HL-60 (cell line): ENCODE measurements around the gene EPHX1.
"Not testable (repeated sequence)": the region's sequence is repeated elsewhere in the genome, so short reads cannot be mapped to it uniquely, and the experiment has no call there.

ENCODE experiments used
- DNase-seq, 2 experiments: peaks; one replicate each; pipeline ENCODE4 v3.0.0-alpha.2; 2010 to 2020; ENCODE audit warnings: low read depth in 1 of 2, low spot score in 1 of 2
- H3K27ac ChIP-seq: fragments of 250-450 bp; sonication (Bioruptor Pico); replicated peaks from 2 replicates; pipeline ENCODE4 v1.5.1; 2020; ENCODE audit warnings: mild to moderate bottlenecking, moderate library complexity
- H3K27me3 ChIP-seq: fragments of 250-450 bp; sonication (Bioruptor Pico); 2 replicates; pipeline ENCODE4 v1.5.1; 2021; ENCODE audit warnings: mild to moderate bottlenecking, moderate library complexity; ENCODE audit not compliant: insufficient read depth, poor library complexity, severe bottlenecking
- H3K4me3 ChIP-seq: replicated peaks from 2 replicates; pipeline ENCODE4 v1.5.1; 2011; ENCODE audit warnings: mild to moderate bottlenecking, control low read depth, low read length; ENCODE audit not compliant: insufficient read depth
- GABPA ChIP-seq: IDR thresholded peaks from 2 replicates; pipeline ENCODE4 v1.6.1; 2012; ENCODE audit warnings: low read depth
- POLR2AphosphoS5 ChIP-seq: IDR thresholded peaks from 2 replicates; pipeline ENCODE4 v1.6.1; 2012; ENCODE audit warnings: low read depth
- REST ChIP-seq: IDR thresholded peaks from 2 replicates; pipeline ENCODE4 v1.6.1; 2012; ENCODE audit warnings: low read depth; ENCODE audit not compliant: insufficient replicate concordance
- SPI1 ChIP-seq: IDR thresholded peaks from 2 replicates; pipeline ENCODE4 v1.6.1; 2012; ENCODE audit warnings: low read depth, mild to moderate bottlenecking, borderline replicate concordance
- long read RNA-seq: library from polyadenylated mRNA; unstranded; transcript quantifications from one replicate; pipeline ENCODE4 v2.0.0, GENCODE V29; 2020
- TF ChIP-seq, protein P1 (sequence below): IDR thresholded peaks from one replicate; pipeline ENCODE4 v1.5.1; 2011; ENCODE audit warnings: low read length, control low read depth, inconsistent platforms; ENCODE audit not compliant: insufficient read depth

Gene EPHX1
- long read RNA-seq, partial matches to known transcripts, result 0 of 4 reads
- long read RNA-seq, other reads (novel, unspliced or antisense), result 4 of 4 reads

GRCh38 chr1:225809842-225810578 is at the start of gene EPHX1:
TSS of gene EPHX1 (plus strand) at chr1:225810124. CDS start at chr1:225828730, 18,606 bp downstream.
- peak in 1 of 2 experiments; percentile 87 for DNase-seq
- H3K27me3 ChIP-seq, result no peaks in the 10 kb centered on the region
- TF ChIP-seq POLR2AphosphoS5 (no peak), SPI1 (no peak), GABPA (no peak), REST (no peak)
- TF ChIP-seq, protein P1, sequence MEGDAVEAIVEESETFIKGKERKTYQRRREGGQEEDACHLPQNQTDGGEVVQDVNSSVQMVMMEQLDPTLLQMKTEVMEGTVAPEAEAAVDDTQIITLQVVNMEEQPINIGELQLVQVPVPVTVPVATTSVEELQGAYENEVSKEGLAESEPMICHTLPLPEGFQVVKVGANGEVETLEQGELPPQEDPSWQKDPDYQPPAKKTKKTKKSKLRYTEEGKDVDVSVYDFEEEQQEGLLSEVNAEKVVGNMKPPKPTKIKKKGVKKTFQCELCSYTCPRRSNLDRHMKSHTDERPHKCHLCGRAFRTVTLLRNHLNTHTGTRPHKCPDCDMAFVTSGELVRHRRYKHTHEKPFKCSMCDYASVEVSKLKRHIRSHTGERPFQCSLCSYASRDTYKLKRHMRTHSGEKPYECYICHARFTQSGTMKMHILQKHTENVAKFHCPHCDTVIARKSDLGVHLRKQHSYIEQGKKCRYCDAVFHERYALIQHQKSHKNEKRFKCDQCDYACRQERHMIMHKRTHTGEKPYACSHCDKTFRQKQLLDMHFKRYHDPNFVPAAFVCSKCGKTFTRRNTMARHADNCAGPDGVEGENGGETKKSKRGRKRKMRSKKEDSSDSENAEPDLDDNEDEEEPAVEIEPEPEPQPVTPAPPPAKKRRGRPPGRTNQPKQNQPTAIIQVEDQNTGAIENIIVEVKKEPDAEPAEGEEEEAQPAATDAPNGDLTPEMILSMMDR, result no peak
- peak within 1 kb of the TSS; percentile 67 for H3K4me3 ChIP-seq
- no peak within 1 kb of the TSS for H3K27ac ChIP-seq

DNA sequence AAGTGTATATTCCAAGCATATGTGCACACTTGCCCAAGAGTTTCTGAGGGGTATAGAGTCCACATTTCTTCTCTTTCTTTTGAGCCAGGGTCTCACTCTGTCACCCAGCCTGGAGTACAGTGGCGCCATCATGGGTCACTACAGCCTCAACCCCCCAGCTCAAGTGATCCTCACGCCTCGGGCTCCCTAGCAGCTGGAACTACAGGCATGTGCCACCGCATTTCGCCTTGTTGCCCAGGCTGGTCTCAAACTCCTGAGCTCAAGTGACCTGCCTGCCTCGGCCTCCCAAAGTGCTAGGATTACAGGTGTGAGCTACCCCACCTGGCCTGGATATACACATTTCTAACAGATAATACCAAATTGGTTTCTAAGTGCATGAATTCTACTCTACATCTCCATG is 49.4 kb upstream of the EPHX1 start:
- Histone ChIP-seq H3K27me3 (no peaks in the 10 kb centered on the region), H3K4me3 (no peak overlapping the region), H3K27ac (no peak overlapping the region)
- no peak for DNase-seq
- TF ChIP-seq, protein P1, result no peak
- TF ChIP-seq SPI1 (no peak), REST (no peak), GABPA (no peak), POLR2AphosphoS5 (no peak)

DNA sequence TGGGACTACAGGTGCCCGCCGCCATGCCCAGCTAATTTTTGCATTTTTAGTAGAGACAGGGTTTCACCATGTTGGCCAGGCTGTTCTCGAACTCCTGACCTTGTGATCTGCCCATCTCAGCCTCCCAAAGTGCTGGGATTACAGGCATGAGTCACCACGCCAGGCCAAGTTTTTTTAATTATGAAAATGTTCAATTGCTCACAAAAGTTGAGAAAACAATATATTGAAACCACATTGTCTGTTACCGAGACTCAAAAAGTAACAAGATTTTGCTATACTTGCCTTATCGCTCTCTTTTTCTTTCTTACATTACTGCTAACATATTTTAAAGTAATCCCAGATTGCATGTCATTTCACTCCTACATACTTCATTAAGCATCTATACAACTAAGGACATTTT is 48.5 kb upstream of the EPHX1 start:
- not testable (repeated sequence) for H3K27ac ChIP-seq, H3K27me3 ChIP-seq, H3K4me3 ChIP-seq, DNase-seq

- H3K4me3 ChIP-seq, result no peak overlapping the region
- no peak for DNase-seq
- TF ChIP-seq, protein P1, result no peak
- TF ChIP-seq POLR2AphosphoS5 (no peak), SPI1 (no peak), GABPA (no peak)
- no peak overlapping the region for H3K27ac ChIP-seq
- H3K27me3 ChIP-seq, result no peaks in the 10 kb centered on the region
Measured at GRCh38 chr1:225762002-225762441, 47.9 kb upstream of the EPHX1 start.
